ENCODE results near the gene HAO1. TPM values are rescaled to one million over a fixed set of nuclear protein-coding genes. Genes with fewer than 3 reads are reported as not detected.

Gene HAO1
- total RNA-seq, 1 experiment from 2014 or later = not detected

- intact Hi-C loops (cut with micrococcal nuclease; ENCODE audit: unreplicated experiment) = loop anchor here (10.0 kb wide), 1 partner anchor 1102 kb away; no protein-coding TSS in a partner anchor
- no peaks in the 10 kb centered on the region for H3K9me3 ChIP-seq (ENCODE audit: low read depth, low read length, poor library complexity, severe bottlenecking)
- TF ChIP-seq, protein P1, sequence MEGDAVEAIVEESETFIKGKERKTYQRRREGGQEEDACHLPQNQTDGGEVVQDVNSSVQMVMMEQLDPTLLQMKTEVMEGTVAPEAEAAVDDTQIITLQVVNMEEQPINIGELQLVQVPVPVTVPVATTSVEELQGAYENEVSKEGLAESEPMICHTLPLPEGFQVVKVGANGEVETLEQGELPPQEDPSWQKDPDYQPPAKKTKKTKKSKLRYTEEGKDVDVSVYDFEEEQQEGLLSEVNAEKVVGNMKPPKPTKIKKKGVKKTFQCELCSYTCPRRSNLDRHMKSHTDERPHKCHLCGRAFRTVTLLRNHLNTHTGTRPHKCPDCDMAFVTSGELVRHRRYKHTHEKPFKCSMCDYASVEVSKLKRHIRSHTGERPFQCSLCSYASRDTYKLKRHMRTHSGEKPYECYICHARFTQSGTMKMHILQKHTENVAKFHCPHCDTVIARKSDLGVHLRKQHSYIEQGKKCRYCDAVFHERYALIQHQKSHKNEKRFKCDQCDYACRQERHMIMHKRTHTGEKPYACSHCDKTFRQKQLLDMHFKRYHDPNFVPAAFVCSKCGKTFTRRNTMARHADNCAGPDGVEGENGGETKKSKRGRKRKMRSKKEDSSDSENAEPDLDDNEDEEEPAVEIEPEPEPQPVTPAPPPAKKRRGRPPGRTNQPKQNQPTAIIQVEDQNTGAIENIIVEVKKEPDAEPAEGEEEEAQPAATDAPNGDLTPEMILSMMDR (conservative IDR thresholded peaks at IDR 0.05; ENCODE audit: low read depth, low read length) = peak; percentile 64
- no peak for TF ChIP-seq EZH2 (IDR thresholded peaks at IDR 0.05; ENCODE audit: borderline replicate concordance, low read depth, low read length, poor library complexity, severe bottlenecking)
- BruUV-seq (replicated peaks) = no TSS peak
- no peaks in the 10 kb centered on the region for H3K36me3 ChIP-seq (ENCODE audit: insufficient read depth, low read length, poor library complexity, severe bottlenecking)
- H3K4me3 ChIP-seq (ENCODE audit: low read depth, low read length, poor library complexity, severe bottlenecking) = no peak overlapping the region
- no peak overlapping the region for H3K27ac ChIP-seq (ENCODE audit: low read depth, low read length, poor library complexity, severe bottlenecking)
- ChIA-PET POLR2A (ENCODE audit: low non-redundant PET) (no interaction called here), CTCF (interaction anchor here (0.7 kb wide), 1 partner anchor 200 kb away, joined by 3 read pairs; no protein-coding TSS in a partner anchor)
- DNase-seq (ENCODE audit: low spot score) = peak; percentile 24
- no peaks in the 10 kb centered on the region for H3K4me1 ChIP-seq (ENCODE audit: insufficient read depth, low read length, poor library complexity, severe bottlenecking)
- peaks cover 19% of the 10 kb centered on the region for H3K27me3 ChIP-seq (replicated peaks; ENCODE audit: insufficient read depth, low read depth, low read length, poor library complexity)
These were observed 13.5 kb downstream of the HAO1 start for GRCh38 chr20:7926767-7927166.

- no TSS peak for BruUV-seq (replicated peaks)
- POLR2A ChIA-PET (ENCODE audit: low non-redundant PET) = no interaction called here
- DNase-seq (ENCODE audit: low spot score) = no peak
These were observed 13.9 kb downstream of the HAO1 start for GRCh38 chr20:7926323-7926722.

DNA sequence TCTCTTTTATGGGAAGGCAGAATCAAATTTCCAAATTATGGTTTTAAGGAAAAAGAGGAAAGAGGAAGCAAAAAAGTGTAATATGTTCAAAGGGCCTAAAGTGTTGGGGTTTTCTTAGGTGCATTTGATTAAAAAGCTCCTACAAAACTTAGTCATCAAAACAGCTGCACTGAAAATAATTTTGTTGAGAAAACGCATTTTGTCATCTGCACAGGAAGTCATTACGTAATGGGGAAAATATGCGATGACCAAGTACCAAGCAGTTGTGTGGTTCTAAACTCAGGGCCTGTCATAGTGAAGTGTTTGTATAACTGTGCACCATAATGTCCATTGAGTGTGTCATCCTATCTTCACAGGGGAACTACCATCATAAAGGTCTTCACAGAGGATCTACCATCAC is 15.6 kb downstream of the HAO1 start:
- TF ChIP-seq EZH2 (IDR thresholded peaks at IDR 0.05; ENCODE audit: borderline replicate concordance, low read depth, low read length, poor library complexity, severe bottlenecking) = no peak
- TF ChIP-seq, protein P1 (conservative IDR thresholded peaks at IDR 0.05; ENCODE audit: low read depth, low read length) = no peak
- no TSS peak for BruUV-seq (replicated peaks)
- Histone ChIP-seq H3K4me3 (ENCODE audit: low read depth, low read length, poor library complexity, severe bottlenecking) (no peak overlapping the region), H3K27me3 (replicated peaks; ENCODE audit: insufficient read depth, low read depth, low read length, poor library complexity) (peaks cover 19% of the 10 kb centered on the region), H3K27ac (ENCODE audit: low read depth, low read length, poor library complexity, severe bottlenecking) (no peak overlapping the region), H3K9me3 (ENCODE audit: low read depth, low read length, poor library complexity, severe bottlenecking) (no peaks in the 10 kb centered on the region), H3K36me3 (ENCODE audit: insufficient read depth, low read length, poor library complexity, severe bottlenecking) (no peaks in the 10 kb centered on the region), H3K4me1 (ENCODE audit: insufficient read depth, low read length, poor library complexity, severe bottlenecking) (no peaks in the 10 kb centered on the region)
- peak; percentile 44 for DNase-seq (ENCODE audit: low spot score)
- intact Hi-C loops (cut with micrococcal nuclease; ENCODE audit: unreplicated experiment) = loop anchor here (10.0 kb wide), 1 partner anchor 1100 kb away; no protein-coding TSS in a partner anchor
- ChIA-PET CTCF (no interaction called here), POLR2A (ENCODE audit: low non-redundant PET) (no interaction called here)

More at GRCh38 chr20:7926323-7926722, 13.9 kb downstream of the HAO1 start:
- Histone ChIP-seq H3K4me3 (ENCODE audit: low read depth, low read length, poor library complexity, severe bottlenecking) (no peak overlapping the region), H3K36me3 (ENCODE audit: insufficient read depth, low read length, poor library complexity, severe bottlenecking) (no peaks in the 10 kb centered on the region), H3K9me3 (ENCODE audit: low read depth, low read length, poor library complexity, severe bottlenecking) (no peaks in the 10 kb centered on the region), H3K27ac (ENCODE audit: low read depth, low read length, poor library complexity, severe bottlenecking) (no peak overlapping the region), H3K27me3 (replicated peaks; ENCODE audit: insufficient read depth, low read depth, low read length, poor library complexity) (peaks cover 19% of the 10 kb centered on the region), H3K4me1 (ENCODE audit: insufficient read depth, low read length, poor library complexity, severe bottlenecking) (no peaks in the 10 kb centered on the region)
- TF ChIP-seq, protein P1 (conservative IDR thresholded peaks at IDR 0.05; ENCODE audit: low read depth, low read length) = no peak
- TF ChIP-seq EZH2 (IDR thresholded peaks at IDR 0.05; ENCODE audit: borderline replicate concordance, low read depth, low read length, poor library complexity, severe bottlenecking) = no peak
- CTCF ChIA-PET = interaction anchor here (0.7 kb wide), 1 partner anchor 199 kb away, joined by 3 read pairs; no protein-coding TSS in a partner anchor
- intact Hi-C loops (cut with micrococcal nuclease; ENCODE audit: unreplicated experiment) = loop anchor here (10.0 kb wide), 1 partner anchor 1102 kb away; no protein-coding TSS in a partner anchor
